Measurements from ENCODE around the gene POLR2E.
"Not testable (repeated sequence)": the region's sequence is repeated elsewhere in the genome, so short reads cannot be mapped to it uniquely, and the experiment has no call there.

Gene POLR2E

DNA sequence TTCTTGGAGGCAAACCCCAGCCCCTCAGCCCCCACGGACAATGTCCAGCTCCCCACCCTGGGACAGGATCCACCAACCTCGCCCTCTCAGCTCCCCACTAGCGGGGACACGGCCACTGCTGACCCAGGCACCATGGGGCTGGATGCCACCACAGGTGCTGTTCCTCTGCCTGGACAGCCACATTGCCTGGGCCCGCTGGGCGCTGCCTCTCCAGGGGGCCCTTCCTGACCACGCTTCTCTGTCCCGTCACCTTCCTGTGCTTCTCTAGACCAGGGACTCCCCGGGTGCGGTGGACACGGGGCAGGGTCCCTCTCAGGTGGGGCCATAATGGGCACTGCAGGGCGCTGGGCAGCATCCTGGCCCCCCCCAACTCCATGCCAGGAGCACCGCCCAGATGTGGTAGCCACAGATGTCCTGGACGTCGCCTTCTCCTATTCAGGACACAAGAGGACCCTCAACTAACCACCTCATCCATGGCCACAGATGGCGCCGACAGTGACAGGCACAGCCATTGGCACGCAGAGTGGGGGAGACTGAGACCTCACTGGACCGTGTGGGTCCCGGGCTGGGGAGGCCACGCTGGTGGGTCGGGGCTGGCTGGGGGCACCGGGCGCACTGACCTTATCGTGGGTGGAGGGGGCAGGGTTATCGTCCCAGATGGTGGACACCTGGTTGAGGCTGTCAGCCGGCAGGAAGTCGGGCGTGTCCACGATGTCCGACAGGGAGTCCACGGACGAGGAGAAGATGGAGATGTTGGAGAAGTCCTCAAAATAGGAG is 32.0 kb upstream of the POLR2E start:
- DNase-seq (ENCODE audit: low read depth in 4 of 4, low spot score in 1 of 4), result no peak

DNA sequence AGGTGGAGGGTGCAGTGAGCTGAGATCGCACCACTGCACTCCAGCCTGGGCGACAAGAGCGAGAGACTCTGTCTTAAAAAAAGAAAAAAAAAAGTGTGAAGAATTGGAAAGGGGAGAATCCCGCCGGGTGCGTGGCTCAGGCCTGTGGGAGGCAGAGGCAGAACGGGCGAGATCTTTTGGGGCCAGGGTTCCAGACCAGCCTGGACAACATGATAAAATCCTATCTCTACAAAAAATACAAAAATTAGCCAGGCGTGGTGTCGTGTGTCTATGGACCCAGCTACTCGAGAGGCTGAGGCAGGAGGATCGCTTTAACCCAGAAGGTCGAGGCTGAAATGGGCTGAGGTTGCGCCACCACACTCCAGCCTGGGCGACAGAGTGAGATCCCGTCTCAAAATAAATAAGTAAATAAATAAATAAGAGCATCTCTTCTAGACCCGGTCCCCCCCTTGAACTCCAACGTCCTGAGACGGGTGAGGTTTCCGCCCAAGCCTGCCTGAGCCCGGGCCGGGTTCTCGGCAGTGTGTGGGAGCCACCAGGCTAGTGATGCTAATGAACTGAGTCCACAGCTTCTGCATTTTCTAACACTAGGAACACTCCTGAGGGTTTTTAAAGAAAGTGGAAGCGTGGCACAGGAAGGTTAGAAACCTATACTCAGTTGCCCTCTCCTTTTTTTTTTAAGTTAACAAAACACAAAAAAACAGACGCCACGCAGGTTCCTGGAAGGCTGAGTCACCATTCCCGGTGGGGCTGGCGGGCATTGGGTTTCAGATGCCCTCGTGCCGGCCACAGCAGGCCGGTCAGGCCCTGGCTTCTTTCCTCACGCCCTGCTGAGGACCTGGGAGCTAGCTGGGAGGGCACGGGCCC is 30.7 kb upstream of the POLR2E start:
- no peak for DNase-seq (ENCODE audit: low read depth in 4 of 4, low spot score in 1 of 4)

DNA sequence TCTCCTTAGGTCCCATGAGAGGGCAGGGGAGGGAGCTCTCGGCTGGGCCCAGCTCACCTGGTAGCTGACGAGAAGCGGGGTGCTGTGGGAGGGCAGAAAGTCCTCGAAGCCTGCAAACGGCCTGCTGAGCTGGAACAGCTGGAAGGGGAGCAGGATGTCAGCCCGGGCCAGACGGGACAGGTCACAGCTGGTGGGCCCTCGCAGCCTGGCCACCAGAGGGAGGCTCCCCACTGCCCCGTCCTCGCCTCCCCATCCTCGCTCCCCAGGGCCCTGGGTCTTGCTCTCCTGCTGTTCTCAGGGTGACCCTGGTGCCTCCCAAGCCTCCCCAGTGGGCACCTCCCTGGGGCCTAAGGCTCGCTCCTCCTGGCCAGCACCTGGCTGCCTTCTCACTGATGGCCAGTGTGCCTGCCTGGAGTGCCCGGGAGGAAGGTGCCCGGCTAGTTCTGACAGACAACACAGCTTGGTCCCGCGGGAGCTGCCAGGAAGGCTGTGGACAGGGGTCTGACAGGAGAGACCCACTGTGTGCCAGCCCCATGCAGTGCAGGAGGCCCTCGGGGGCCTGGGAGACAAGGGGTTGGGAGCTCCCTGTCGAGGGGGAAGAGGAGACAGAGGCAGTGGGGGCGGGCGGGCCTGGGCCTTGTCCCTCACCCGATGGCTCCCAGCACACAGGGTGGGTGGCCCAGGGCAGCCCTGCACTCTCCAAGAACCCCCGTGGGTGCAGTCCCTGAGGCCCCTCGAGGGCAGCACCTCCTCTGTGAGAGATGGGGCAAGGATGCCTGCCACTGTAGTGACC is 28.9 kb upstream of the POLR2E start:
- DNase-seq (ENCODE audit: low read depth in 4 of 4, low spot score in 1 of 4), result no peak

DNA sequence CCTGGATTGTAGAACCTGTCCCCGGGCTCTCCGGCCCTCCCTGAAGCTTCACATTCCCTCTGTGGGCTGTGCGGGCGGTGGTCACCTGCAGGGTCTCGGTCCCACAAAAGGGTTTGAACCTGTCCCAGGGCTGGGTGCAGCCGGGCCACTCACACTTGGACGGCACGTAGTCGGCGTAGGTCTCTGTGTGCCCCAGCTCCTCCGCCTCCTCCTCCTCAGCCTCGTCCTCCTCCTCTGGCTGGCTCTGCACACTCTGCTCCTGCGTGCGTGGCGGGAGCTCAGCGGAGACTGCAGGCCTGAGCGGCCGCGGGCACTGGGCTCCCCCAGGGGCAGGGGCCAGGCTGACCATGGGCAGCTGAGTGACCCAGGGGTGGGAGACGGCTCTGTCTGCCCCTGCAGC is 28.2 kb upstream of the POLR2E start:
- DNase-seq (ENCODE audit: low read depth in 4 of 4, low spot score in 1 of 4), result no peak

DNA sequence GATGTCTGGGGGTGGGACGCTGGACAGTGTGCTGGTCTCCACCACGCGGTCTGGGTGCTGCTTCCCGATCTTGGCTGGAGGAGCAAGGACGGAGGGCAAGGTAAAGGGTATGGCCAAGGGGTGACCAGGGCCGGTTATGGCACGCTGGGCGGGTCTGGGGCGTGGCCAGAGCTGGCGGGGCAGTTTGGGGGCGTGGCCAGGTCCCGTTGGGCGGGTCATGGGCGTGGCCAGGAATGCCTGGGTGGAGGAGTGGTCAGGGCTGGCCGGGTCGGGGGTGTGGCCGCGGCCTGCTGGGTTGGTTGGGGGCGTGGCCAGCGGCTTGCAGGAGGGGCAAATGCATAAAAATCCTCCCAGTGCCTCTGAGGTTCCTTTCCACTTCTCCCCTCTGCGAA is 27.8 kb upstream of the POLR2E start:
- DNase-seq (ENCODE audit: low read depth in 4 of 4, low spot score in 1 of 4), result peak in 1 of 4 experiments; percentile 63

DNA sequence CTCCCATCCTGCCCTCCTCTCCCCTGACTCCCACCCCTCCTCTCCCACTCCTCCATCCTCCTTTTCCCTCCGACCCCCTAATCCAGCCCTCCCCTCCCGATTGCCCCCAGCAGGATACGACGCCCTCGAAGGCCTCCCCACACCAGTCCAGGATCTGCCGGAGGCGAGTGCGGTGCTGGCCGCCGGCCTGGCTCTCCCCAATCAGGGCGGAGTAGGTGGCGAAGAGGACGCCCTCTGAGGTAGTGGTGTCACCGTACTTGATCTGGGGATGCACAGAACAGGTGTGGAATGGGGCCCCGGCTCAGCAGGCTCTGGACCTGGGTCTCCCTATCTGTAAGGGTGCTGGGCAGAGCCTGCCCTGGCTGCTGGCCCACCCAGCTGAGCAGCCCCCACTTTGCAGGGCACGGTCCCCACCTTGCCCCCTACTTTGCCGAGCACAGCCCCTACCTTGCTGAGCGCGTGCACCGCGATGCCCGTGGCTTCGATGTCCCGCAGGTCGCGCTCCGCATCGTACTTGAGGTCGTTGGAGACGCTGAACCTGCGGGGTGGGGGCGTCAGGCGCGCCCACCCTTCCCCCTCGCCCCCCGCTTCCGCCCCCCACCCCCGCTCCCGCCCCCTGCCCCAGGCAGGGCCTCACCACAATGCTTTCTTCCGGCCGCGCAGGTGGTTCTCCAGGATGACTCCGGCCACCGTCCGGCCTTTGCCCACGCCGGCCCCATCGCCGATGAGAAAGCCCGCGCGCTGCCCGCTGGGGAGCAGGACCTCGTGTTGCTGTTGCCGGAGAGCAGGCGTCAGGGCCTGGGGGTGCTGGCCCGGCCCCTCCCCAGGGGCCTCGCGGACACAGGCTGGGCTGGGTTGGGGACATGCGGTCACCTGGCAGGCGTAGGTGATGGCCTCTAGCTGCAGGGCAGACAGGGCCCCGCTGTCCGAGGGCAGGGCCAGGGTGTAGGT is 27.1 kb upstream of the POLR2E start:
- no peak for DNase-seq (ENCODE audit: low read depth in 4 of 4, low spot score in 1 of 4)

DNA sequence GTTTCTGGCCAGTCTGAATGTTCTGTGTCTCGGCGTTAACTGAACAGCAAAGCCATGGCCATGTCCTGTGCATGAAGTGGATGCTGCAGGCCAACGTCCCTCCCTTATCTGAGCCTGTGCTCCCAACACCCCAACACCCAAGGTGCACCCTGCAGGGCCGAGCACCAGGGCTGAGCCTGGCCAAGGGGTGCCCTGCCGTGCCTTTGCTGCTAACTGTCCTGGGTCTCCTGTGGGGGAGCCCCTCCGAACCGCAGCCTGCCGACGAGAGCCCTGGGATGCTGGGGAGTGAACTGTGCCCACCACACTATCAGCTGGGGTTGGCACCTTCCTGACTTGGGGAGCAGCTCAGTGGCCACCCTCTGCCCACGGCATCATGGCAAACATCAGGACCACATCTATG is 26.2 kb upstream of the POLR2E start:
- DNase-seq (ENCODE audit: low read depth in 4 of 4, low spot score in 1 of 4), result no peak

DNA sequence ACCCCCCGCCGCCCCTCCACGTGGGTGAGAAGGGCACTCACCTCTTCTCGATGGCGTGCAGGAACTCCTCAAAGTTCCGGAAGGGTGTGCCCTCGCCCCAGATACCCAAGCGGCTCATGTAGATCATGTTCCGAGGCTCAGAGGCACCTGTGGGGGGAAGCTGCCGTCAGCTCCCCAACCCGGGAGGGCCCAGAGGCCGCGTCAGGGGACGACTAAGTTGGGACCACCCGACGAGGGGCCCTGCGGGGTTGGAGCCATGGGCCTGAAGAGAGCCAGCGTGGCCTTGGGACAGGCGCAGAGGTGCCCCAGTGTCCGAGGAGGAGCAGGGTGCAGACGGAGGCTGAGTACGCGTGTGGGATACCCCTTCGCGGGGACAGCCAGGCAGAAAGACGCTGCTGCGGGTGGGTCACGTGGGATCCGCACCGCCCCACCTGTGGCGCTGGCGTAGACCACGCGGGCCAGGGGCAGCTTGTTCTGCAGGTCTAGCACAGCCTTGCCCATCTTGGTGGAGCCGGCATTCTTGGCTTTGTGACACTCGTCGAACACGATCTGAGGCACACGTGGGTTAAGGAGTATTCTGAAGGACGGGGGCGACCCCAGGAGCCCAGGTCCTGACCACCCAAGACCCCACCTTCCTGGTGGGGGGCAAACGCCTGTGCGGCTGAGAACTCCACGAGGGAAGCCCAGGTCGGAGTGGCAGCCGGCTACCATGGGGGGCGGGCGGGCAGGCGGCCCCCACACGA is 24.5 kb upstream of the POLR2E start:
- no peak for DNase-seq (ENCODE audit: low read depth in 4 of 4, low spot score in 1 of 4)

DNA sequence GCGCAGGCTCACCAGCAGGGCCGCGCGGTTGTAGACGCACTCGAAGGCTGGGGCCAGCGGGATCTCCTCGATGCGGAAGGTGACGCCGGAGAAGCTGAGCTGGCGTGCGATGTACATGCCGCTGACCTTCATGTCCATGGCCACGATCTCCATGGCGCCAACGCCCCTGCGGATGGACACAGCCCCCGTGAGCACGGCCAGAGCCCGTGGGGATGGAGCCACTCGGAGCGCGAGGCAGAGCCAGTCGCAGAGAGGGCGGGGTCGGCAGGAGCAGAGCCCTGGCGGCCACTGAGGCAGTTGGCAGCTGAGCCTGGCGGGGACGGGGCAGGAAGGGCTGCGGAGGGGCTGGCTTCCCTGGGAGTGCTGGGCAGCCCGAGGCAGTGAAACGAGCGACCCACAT is 23.8 kb upstream of the POLR2E start:
- no peak for DNase-seq (ENCODE audit: low read depth in 4 of 4, low spot score in 1 of 4)

DNA sequence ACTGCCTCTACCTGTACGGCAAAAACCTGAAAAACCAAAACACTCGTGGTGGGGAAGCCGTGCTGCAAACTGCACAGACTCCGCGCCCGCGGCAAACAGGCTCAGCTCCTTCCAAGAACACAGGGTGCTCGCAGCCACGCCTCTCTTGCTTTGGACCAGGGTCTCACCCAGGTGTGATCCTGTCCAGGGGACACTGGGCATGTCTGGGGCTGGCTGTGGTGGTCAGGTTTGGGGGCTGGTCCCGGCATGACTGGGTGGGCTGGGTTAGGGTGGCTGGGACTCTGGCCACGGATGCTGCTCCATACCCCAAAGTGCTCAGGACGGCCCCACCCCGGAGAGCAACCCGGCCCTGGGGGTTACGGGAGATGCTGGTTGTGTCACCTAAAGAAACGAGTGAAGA is 22.5 kb upstream of the POLR2E start:
- no peak for DNase-seq (ENCODE audit: low read depth in 4 of 4, low spot score in 1 of 4)

DNA sequence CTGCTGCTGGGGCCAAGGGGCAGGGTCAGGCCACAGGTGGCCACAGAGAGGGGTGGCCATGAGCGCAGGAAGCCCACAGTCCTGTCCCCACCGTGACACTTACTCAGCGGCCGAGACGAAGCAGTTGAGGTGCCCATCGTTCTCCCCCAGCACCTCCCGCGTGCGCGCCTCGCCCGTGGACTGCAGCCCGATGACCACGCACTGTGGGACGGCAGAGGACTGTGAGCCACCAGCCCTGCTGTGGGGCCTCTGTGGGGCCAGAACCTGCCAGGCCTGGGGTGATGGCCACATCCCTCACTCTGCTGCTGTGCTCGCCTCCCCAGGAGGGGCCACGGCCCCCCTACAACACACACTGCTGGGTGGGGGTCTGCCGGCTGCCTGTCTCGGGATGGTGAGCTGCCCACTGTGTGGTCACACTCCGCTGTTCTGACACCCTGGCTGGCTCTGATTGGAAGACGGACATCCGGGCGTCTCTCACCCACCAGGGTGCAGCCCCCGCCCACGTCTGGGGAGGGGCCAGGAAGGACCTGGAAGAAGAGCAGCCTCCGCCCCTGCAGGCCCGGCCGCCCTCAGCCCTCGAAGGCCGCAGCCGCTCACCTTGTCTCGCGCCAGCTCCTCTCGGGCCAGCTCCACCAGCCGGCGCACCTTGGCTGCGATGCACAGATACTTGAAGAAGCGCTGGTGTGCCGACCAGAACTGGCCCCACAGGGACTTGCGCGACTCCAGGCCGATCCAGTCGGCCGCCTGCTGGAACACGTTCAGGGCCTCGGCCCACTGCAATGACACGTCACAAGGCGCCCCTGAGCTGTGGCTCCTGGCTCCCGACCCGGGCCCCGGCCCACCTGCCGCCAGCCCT is 21.8 kb upstream of the POLR2E start:
- DNase-seq (ENCODE audit: low read depth in 4 of 4, low spot score in 1 of 4), result no peak

DNA sequence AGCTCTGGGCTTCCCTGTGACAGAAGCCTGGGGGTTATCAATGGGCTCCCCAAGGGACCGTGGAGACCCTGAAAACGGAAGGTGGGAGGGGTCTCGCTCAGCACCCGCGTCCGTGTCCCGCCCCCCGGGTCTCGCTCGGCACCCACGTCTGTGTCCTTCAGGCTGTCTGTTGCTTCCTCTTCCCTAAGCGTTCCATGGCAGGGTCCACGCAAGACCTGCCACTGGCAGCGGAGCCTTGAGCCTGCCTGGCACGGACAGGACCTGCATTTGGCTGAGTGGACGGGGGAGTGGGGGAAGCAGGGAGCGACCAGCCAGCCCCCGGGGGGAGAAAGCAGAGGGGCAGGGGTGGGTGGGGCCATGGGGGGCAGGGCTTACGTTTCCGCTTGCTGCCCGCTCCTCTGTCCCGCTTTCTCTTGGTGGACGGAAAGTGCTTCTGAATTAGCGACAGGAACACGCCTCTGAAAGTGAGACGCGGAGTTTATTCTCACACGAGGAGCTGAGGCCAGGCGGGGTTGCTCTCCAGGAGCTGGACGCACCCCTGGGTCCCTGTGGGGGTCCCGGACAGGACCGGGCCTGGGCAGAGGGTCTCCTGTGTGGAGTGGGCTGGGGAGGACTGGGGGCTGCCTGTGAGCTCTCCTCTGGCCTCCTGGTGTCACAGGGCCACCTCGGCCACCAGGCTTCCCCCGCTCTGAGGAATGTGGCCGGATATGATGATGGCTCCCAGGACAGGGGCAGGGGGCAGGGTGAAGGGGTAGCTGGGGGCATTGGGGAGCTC is 20.7 kb upstream of the POLR2E start:
- no peak for DNase-seq (ENCODE audit: low read depth in 4 of 4, low spot score in 1 of 4)

DNA sequence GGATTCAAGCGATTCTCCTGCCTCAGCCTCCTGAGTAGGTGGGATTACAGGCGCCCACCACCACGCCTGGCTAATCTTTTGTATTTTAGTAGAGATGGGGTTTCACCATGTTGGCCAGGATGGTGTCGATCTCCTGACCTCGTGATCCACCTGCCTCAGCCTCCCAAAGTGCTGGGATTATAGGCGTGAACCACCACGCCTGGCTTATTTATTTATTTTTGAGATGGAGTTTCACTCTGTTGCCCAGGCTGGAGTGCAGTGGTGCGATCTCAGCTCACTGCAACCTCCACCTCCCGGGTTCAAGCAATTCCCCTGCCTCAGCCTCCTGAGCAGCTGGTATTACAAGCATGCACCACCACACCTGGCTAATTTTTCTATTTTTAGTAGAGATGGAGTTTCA is 19.6 kb upstream of the POLR2E start:
- DNase-seq (ENCODE audit: low read depth in 4 of 4, low spot score in 1 of 4), result not testable (repeated sequence)

DNA sequence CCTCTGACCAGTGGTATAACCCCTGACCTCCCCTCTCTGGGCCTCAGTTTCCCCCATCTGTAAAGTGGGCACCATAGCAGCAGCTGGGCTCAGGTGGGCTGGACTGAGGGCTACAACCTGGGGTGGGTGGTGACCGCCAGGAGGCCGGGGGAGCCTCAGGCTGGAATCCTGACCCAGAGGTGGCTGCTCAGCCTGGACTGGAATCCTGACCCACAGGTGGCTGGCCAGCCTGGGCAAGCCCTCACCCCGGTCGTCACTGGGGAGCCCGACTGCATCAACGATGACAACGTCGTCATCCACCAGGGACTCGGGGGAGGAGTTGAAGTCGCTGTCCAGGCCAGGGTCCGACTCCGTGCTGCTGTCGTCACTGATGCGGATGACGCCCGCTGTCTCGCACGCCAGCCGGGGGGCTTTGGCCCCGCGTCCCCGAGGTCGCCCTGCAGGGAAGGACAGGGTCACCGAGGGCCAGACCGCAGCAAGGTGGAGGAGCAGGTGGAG is 18.9 kb upstream of the POLR2E start:
- DNase-seq (ENCODE audit: low read depth in 4 of 4, low spot score in 1 of 4), result no peak

DNA sequence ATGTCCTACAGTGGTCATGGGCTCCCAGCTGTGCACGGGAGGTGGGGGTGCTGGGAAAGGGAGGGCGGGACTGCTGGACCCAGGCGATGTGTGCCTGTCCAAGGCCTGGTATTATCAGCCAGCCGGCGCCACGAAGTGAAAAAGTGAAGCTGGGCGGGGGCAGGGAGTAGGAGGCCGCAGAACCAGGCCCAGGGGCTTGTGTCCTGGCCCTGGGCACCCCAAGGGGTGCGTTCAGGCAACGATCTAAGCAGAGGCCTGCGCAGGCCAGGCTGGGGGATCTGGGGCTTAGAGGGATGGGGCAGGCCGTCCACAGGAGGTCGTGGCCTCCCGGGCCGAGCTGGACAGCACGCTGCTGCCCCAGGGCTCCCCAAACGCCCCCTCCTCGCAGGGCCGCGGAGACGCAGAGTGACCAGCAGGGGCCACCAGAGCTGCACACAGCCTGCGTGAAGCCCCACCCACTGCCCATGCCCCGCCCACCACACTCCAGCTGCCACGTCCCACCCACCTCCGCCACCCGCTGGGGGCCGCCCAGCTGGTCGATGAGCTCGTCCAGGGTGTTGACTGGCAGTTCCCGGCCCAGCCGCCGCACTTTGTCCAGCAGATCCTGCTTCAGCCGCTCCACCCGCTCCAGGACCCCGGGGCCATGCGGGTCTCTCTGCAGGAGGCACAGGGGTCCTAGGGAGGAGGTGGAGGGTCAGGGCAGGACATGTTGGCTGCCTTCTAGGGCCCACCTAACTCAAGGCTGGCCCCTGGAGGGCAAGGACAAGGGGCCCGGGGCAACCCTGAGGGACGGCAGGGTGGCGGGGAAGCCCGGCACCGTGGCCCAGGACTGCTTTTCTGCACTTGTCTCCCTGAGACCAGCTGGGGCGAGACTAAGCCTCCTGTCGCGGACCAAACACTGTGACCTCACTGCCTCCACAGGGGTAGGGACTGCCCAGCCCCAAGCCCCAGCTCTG is 18.1 kb upstream of the POLR2E start:
- peak in 3 of 4 experiments; percentile 69 to 84 (median 76) for DNase-seq (ENCODE audit: low read depth in 4 of 4, low spot score in 1 of 4)

DNA sequence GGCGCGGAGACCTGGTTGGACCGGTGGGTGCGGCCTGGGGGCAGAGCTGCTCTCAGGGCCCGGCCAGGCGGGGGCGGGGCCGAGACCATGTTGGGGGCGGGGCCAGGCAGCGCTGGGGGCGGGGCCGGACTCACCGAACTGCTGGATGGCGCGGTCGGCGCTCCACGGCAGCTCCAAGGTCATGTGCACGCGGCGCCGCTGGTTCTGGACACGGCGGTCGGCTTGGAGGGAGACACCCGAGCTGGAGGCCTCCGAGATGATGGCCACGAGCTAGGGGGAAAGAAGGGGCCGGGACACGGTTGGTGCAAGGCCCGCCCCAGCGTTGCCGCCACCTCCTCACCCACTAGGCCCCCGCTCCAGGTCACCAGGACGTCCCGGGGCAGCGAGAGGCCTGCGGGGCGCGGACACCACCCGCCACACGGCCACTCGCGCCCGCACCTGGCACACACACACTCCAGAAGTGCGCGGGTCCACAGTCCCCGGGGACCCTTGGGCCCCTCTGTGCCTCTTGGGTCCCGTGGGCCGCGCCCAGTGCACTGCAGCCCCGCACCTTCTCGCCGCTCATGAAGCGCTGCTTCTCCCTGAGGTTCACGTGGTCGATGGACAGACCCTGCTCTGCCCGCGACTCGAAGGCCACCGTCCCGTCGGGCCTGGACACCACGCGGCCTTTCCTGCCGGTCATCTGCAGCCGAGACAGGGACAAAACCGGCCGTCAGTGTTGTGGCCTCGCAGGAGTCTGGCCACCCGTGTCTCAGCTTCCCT is 17.3 kb upstream of the POLR2E start:
- DNase-seq (ENCODE audit: low read depth in 4 of 4, low spot score in 1 of 4), result no peak

Measured in stimulated activated CD4-positive, alpha-beta T cell treated with anti-CD3 and anti-CD28 coated beads, Interleukin-1b, Interleukin-23, amount 100 ng/mL, for 24 hours (primary cell).